GM12865 (cell line): ENCODE data around the gene SORCS2.

Experiments
- DNase-seq: peaks from one replicate; pipeline ENCODE4 v3.0.0; 2010; ENCODE audit warnings: low read depth
- H3K4me3 ChIP-seq: 2 replicates; pipeline ENCODE4 v1.5.1; 2011; ENCODE audit warnings: mild to moderate bottlenecking, low read depth, low read length, control low read depth
- TF ChIP-seq, protein P1 (sequence below): IDR thresholded peaks from 2 replicates; pipeline ENCODE4 v1.5.1; 2011; ENCODE audit warnings: low read length, control low read depth, low read depth, inconsistent platforms; ENCODE audit not compliant: insufficient read depth; ENCODE audit errors: missing control alignments

SORCS2 gene

DNA sequence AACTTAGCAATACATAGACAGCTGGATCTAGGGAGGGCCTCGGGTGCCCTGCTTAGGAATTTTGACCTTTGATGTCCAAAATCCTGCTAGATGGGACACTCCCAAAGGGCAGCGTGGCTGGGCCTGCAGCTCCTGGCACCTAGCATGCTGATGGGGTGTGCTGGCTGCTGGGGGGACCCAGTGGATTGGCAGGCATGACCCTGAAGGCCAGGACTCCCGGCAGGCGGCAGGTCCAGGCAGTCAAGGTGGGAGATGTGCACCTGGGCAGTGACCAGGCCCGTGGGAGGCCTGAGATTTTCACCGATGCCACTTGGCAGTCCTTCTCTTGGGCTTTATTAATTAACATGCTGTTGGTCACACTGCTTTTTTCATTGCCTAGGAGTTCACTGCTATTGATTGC lies 158.1 kb downstream of the SORCS2 start:
- DNase-seq = no peak
- TF ChIP-seq, protein P1, sequence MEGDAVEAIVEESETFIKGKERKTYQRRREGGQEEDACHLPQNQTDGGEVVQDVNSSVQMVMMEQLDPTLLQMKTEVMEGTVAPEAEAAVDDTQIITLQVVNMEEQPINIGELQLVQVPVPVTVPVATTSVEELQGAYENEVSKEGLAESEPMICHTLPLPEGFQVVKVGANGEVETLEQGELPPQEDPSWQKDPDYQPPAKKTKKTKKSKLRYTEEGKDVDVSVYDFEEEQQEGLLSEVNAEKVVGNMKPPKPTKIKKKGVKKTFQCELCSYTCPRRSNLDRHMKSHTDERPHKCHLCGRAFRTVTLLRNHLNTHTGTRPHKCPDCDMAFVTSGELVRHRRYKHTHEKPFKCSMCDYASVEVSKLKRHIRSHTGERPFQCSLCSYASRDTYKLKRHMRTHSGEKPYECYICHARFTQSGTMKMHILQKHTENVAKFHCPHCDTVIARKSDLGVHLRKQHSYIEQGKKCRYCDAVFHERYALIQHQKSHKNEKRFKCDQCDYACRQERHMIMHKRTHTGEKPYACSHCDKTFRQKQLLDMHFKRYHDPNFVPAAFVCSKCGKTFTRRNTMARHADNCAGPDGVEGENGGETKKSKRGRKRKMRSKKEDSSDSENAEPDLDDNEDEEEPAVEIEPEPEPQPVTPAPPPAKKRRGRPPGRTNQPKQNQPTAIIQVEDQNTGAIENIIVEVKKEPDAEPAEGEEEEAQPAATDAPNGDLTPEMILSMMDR = no peak
- H3K4me3 ChIP-seq = no peak overlapping the region

DNA sequence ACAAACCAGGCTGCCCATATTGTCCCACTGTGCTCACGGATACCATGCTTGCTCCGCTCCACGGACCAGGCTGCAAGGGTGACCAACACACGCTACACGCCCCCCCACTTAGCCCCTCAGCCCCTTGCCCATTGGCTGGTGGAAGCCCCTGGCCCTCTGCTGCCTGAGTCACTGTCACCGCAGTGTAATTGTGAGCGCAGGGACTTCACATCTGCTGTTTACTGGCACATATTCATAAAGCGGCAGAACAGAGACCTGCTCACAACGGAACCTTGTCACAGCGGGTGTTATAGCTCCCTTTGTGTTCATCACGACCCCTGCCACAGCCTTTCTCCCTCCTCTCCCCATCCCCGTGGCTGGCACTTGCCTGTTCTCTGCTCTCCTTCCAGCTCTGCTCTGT lies 158.7 kb downstream of the SORCS2 start:
- no peak overlapping the region for H3K4me3 ChIP-seq
- no peak for DNase-seq
- TF ChIP-seq, protein P1 = no peak

DNA sequence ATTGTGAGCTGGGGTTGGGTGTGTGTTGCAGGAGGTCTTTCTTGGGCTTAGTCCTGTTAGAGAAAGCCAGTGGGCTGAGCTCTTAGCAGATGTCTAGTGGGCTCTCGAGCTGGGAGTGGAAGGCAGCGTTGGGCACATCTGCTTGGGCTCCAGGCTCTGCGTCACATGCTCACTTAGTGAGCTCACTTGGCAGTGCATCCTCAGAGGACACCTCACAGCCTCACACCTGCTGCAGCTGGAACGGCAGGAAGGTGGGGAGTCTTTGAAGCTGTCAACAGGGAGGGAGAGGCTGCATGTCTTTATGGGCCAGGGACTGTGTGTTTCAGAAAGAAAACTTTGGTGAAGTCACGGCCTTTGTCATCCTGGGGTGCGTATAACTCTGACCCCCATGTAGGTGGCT lies 160.1 kb downstream of the SORCS2 start:
- TF ChIP-seq, protein P1 = no peak
- no peak for DNase-seq
- no peak overlapping the region for H3K4me3 ChIP-seq

DNA sequence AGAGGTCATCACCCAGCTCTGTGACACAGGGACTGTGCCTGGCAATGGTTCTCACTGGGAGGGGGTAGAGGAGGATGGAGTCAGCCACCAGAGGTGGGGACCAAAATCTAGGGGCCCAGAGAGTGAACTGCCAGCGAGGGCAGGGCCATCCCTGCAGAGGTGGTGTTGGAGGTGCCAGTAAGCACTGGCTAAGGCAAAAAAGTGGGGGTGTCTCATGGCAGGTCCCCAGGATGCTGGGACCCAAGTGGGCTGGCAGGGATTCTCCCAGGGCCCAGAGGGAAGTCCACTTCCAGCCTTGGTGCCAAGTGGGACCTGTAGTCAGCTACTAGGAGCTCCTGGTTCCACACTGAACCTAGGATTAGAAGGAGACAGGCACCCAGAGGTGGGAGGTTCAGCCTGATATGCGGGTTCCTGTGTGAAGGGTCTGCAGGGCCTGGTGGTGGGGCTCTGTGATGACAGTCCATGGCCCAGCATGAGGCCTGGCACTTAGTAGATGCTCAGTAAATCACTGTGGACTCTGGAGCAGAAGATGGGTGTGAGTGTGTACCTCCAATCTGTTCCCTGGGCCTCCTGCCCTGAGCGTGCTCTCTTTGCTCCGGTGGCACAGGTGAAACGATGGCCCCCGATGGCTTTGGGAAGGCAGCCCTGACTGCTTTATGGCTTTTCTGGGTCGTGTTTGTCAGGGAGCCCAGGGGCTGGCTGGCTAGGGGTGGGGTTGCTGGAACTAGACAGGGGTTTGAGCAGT lies 160.9 kb downstream of the SORCS2 start:
- no peak overlapping the region for H3K4me3 ChIP-seq
- no peak for DNase-seq
- TF ChIP-seq, protein P1 = no peak

DNA sequence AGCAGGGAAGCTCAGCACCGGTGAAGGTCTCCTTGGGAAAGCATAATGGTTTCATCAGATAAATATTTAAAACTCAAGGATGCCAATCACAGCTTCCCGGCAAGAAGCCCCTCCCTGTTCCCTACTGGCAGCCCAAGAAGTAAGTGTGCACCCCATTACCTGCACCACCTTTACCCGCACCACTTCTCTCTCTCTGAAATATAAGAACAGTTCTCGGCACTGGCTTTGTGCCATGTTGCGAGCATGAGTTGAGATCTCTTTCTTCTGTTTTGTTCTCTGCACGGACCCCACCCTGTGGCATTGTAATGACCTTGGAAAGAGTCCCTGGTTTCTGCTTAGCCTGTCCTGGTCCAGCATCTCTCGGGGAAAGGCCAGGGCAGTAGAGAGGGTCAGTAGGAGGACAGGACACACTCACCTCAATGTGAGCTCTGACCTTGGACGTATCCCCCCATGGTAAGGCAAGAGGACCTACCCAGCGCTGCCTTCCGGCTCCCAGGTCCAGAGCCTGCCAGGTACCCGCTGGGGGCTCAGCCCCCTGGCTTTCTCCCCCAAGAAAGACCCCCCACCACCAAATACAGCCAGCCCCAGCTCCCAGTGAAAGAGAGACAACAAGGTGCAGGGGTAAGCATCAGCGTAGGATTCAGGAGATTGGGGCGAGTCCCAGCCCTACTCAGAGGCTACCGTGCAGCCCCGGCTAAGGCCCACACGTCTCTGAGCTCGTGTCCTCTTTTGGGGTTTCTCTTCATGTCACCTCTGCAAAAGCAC lies 161.7 kb downstream of the SORCS2 start:
- no peak overlapping the region for H3K4me3 ChIP-seq
- TF ChIP-seq, protein P1 = no peak
- DNase-seq = no peak

DNA sequence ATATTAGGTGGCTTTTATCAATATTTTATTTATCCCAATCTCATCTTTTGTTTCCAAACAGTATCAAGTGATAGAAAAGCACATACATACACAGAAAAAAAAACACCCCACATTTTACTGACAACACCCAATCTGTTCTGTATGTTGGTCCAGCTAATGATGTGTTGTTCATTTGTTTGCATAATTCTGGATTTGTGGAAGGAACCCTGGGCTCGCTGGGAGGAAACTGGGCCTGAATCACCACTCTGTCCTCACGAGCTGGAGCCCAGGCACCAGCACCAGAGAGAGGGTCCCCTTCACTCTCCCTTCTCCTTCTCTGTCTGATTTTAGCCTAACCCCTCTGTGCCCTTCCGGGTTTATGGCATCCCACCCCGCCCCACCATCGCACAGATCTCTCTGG lies 162.6 kb downstream of the SORCS2 start:
- no peak for DNase-seq
- H3K4me3 ChIP-seq = no peak overlapping the region
- TF ChIP-seq, protein P1 = no peak

DNA sequence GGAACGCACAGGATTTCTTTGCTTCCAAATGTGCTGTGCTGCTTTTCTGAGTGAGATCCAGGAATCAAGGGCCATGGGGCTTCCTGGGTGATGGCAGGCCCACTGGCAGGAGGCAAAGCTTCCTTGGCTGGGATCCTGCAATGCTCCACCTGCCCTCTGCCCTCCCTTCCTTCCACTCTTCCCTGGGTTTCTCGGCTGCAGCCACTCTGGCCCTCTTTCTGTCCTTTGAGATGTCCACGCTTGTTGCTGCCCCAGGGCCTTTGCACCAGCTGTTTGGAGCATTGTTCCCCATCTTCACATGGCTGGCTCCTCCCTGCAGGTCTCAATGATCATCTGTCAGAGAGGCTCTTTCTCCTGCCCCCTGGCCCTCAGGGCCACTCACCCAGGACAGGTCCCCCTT lies 163.5 kb downstream of the SORCS2 start:
- TF ChIP-seq, protein P1 = no peak
- H3K4me3 ChIP-seq = no peak overlapping the region
- no peak for DNase-seq
